MM.1S (cell line): ENCODE results near the gene ATAD1.

ENCODE experiments used
- DNase-seq: peaks from one replicate; pipeline ENCODE4 v3.0.0-alpha.2; 2015
- H2AFZ ChIP-seq: fragments of 300-600 bp; sonication (generic); 2 replicates; pipeline ENCODE4 v1.6.0; 2016; ENCODE audit warnings: antibody characterized with exemption, low read length
- H3F3A ChIP-seq: fragments of 300-600 bp; sonication (generic); 2 replicates; pipeline ENCODE4 v1.6.1; 2016; ENCODE audit warnings: mild to moderate bottlenecking, antibody characterized with exemption, low read length, moderate library complexity, mixed read lengths; ENCODE audit not compliant: insufficient read depth
- H3K27ac ChIP-seq: fragments of 300-600 bp; sonication (generic); 2 replicates; pipeline ENCODE4 v1.5.1; 2016; ENCODE audit warnings: mild to moderate bottlenecking, low read length
- H3K27me3 ChIP-seq: fragments of 300-600 bp; sonication (generic); replicated peaks from 2 replicates; pipeline ENCODE4 v1.6.0; 2016; ENCODE audit warnings: low read length; ENCODE audit not compliant: insufficient read depth
- H3K36me3 ChIP-seq: fragments of 300-600 bp; sonication (generic); replicated peaks from 2 replicates; pipeline ENCODE4 v1.6.1; 2016; ENCODE audit warnings: mild to moderate bottlenecking, low read length, mixed read lengths; ENCODE audit not compliant: insufficient read depth
- H3K4me1 ChIP-seq: fragments of 300-600 bp; sonication (generic); 2 replicates; pipeline ENCODE4 v1.6.1; 2016; ENCODE audit warnings: low read length, mixed read lengths
- H3K4me2 ChIP-seq: fragments of 300-600 bp; sonication (generic); 2 replicates; pipeline ENCODE4 v1.6.0; 2016; ENCODE audit warnings: low read depth, low read length
- H3K4me3 ChIP-seq: fragments of 300-600 bp; sonication (generic); 2 replicates; pipeline ENCODE4 v1.5.1; 2016; ENCODE audit warnings: low read length, mixed read lengths
- H3K79me2 ChIP-seq: fragments of 300-600 bp; sonication (generic); 2 replicates; pipeline ENCODE4 v1.6.1; 2016; ENCODE audit warnings: mixed run types, low read length, mixed read lengths
- H3K9ac ChIP-seq: fragments of 300-600 bp; sonication (generic); 2 replicates; pipeline ENCODE4 v1.6.1; 2016; ENCODE audit warnings: low read length, mixed read lengths
- H3K9me2 ChIP-seq: fragments of 300-600 bp; sonication (generic); replicated peaks from 2 replicates; pipeline ENCODE4 v1.6.1; 2016; ENCODE audit warnings: mild to moderate bottlenecking, low read length, mixed read lengths; ENCODE audit not compliant: insufficient read depth
- H3K9me3 ChIP-seq: fragments of 300-600 bp; sonication (generic); replicated peaks from 2 replicates; pipeline ENCODE4 v1.6.1; 2016; ENCODE audit warnings: mild to moderate bottlenecking, low read length, mixed read lengths; ENCODE audit not compliant: insufficient read depth
- H4K20me1 ChIP-seq: fragments of 300-600 bp; sonication (generic); 2 replicates; pipeline ENCODE4 v1.6.1; 2016; ENCODE audit warnings: mild to moderate bottlenecking, low read length, moderate library complexity, mixed read lengths; ENCODE audit not compliant: insufficient read depth
- CTCF ChIP-seq: fragments of 300-600 bp; sonication (generic); IDR thresholded peaks from 2 replicates; pipeline ENCODE4 v1.5.1; 2016; ENCODE audit warnings: antibody characterized with exemption, low read length, mixed read lengths
- EZH2 ChIP-seq: fragments of 300-600 bp; sonication (generic); optimal IDR thresholded peaks from 2 replicates; pipeline ENCODE3; 2017; ENCODE audit warnings: low read depth, mild to moderate bottlenecking, antibody characterized with exemption, low read length, mixed read lengths
- EZH2phosphoT487 ChIP-seq: fragments of 300-600 bp; sonication (generic); IDR thresholded peaks from 2 replicates; pipeline ENCODE4 v1.6.1; 2018; ENCODE audit warnings: antibody characterized with exemption, low read length

The ATAD1 gene

GRCh38 chr10:87844837-87845623 lies 27.0 kb upstream of the ATAD1 start:
- peaks cover 4% of the 10 kb centered on the region for H3K4me1 ChIP-seq
- no peaks in the 10 kb centered on the region for H3K79me2 ChIP-seq
- H3K9me2 ChIP-seq, result no peaks in the 10 kb centered on the region
- TF ChIP-seq EZH2, result no peak
- TF ChIP-seq EZH2phosphoT487, result no peak
- TF ChIP-seq CTCF, result no peak
- no peaks in the 10 kb centered on the region for H3K27me3 ChIP-seq
- no peaks in the 10 kb centered on the region for H3F3A ChIP-seq
- no peak overlapping the region for H3K9ac ChIP-seq
- no peaks in the 10 kb centered on the region for H3K9me3 ChIP-seq
- no peak for DNase-seq
- no peak overlapping the region for H3K4me3 ChIP-seq
- H3K36me3 ChIP-seq, result no peaks in the 10 kb centered on the region
- H4K20me1 ChIP-seq, result no peaks in the 10 kb centered on the region
- H3K27ac ChIP-seq, result no peak overlapping the region
- no peak overlapping the region for H2AFZ ChIP-seq
- no peak overlapping the region for H3K4me2 ChIP-seq

GRCh38 chr10:87843714-87844113 lies 25.7 kb upstream of the ATAD1 start:
- Histone ChIP-seq H3K9ac (no peak overlapping the region), H3K4me1 (peaks cover 4% of the 10 kb centered on the region), H3K4me3 (no peak overlapping the region), H3K9me2 (no peaks in the 10 kb centered on the region), H3K27me3 (no peaks in the 10 kb centered on the region), H3K9me3 (no peaks in the 10 kb centered on the region), H3K36me3 (no peaks in the 10 kb centered on the region), H3K79me2 (no peaks in the 10 kb centered on the region), H3K4me2 (no peak overlapping the region), H2AFZ (no peak overlapping the region), H3F3A (no peaks in the 10 kb centered on the region), H3K27ac (no peak overlapping the region), H4K20me1 (no peaks in the 10 kb centered on the region)
- no peak for DNase-seq
- no peak for TF ChIP-seq EZH2phosphoT487
- TF ChIP-seq EZH2, result no peak
- TF ChIP-seq CTCF, result no peak

GRCh38 chr10:87842776-87843497 lies 24.9 kb upstream of the ATAD1 start:
- H3K4me1 ChIP-seq, result peaks cover 4% of the 10 kb centered on the region
- H2AFZ ChIP-seq, result no peak overlapping the region
- no peaks in the 10 kb centered on the region for H3F3A ChIP-seq
- no peak overlapping the region for H3K4me2 ChIP-seq
- no peaks in the 10 kb centered on the region for H3K9me2 ChIP-seq
- H3K27me3 ChIP-seq, result no peaks in the 10 kb centered on the region
- no peak overlapping the region for H3K4me3 ChIP-seq
- no peak overlapping the region for H3K9ac ChIP-seq
- TF ChIP-seq EZH2phosphoT487, result no peak
- no peak for TF ChIP-seq EZH2
- no peak for TF ChIP-seq CTCF
- no peaks in the 10 kb centered on the region for H3K79me2 ChIP-seq
- DNase-seq, result no peak
- H3K9me3 ChIP-seq, result no peaks in the 10 kb centered on the region
- H4K20me1 ChIP-seq, result no peaks in the 10 kb centered on the region
- H3K36me3 ChIP-seq, result no peaks in the 10 kb centered on the region
- H3K27ac ChIP-seq, result no peak overlapping the region
